Right lobe of liver (tissue), 4 donors: ENCODE measurements around the gene ATP5F1B.

Experiments used
- POLR2A ChIP-seq: fragments of 450-650 bp; IDR thresholded peaks from one replicate; pipeline ENCODE4 v1.6.1; 2017; ENCODE audit warnings: antibody characterized with exemption, mild to moderate bottlenecking
- TF ChIP-seq, protein P1 (sequence below), 4 donors: fragments of 200-600 bp in 3 of 4; fragments of 450-650 bp in 1 of 4; IDR thresholded peaks; one replicate each; pipeline versions ENCODE4 v1.5.1 to v1.8.0; 2016 to 2022; ENCODE audit warnings: antibody characterized with exemption in 4 of 4, mild to moderate bottlenecking in 2 of 4
- donor health status: DM: no; HTN: no; CAD: no.
- donor health status: DM: no; HTN: no; CAD: no.
- donor health status: DM: no; HTN: yes; CAD: no.

DNA sequence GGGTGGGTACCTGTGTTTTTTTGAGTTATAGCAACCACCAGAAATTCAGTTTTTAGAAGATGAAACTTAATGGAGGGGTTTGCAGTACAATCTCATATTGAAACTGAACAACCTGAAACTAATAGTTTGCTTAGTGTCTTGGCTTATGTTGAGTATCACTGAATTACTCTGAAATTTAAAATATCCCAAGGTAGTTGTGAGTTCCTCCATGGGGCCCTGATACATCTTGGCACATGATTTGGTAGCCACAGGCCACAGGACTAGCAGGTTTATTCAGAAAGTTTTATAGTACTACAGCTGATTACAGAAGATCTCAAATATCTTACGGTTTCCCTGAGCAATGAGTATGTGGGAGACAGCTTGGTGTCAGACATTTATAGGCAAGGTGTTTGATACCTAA lies 31.9 kb upstream of the ATP5F1B start:
- TF ChIP-seq, protein P1, sequence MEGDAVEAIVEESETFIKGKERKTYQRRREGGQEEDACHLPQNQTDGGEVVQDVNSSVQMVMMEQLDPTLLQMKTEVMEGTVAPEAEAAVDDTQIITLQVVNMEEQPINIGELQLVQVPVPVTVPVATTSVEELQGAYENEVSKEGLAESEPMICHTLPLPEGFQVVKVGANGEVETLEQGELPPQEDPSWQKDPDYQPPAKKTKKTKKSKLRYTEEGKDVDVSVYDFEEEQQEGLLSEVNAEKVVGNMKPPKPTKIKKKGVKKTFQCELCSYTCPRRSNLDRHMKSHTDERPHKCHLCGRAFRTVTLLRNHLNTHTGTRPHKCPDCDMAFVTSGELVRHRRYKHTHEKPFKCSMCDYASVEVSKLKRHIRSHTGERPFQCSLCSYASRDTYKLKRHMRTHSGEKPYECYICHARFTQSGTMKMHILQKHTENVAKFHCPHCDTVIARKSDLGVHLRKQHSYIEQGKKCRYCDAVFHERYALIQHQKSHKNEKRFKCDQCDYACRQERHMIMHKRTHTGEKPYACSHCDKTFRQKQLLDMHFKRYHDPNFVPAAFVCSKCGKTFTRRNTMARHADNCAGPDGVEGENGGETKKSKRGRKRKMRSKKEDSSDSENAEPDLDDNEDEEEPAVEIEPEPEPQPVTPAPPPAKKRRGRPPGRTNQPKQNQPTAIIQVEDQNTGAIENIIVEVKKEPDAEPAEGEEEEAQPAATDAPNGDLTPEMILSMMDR (IDR thresholded peaks at IDR 0.05), result no peak
- TF ChIP-seq POLR2A, result no peak
